Smooth muscle cell of the coronary artery (primary cell): ENCODE measurements around the gene NDUFC1. TPM values are rescaled to one million over a fixed set of nuclear protein-coding genes. Genes with fewer than 3 reads are reported as not detected.

Experiments
- total RNA-seq: library from RNA; depleted of rRNA; stranded (reverse); fragments of >200 nt; gene quantifications from 2 replicates; pipeline ENCODE4 v1.2.3, GENCODE V29; 2014; ENCODE audit warnings: low replicate concordance

NDUFC1 gene
- 31.2 and 77.0 TPM in 2 replicates for total RNA-seq

GRCh38 chr4:139301821-139302611, at the start of gene NDUFC1:
Gene NDUFC1, minus strand, starts transcription at chr4:139302477. Its CDS starts 6,679 bp downstream, at chr4:139295798.

GRCh38 chr4:139301113-139301820, 1.0 kb downstream of the NDUFC1 start, which contains the start of gene NAA15:
Gene NAA15, plus strand, starts transcription at chr4:139301505. Its CDS starts 273 bp downstream, at chr4:139301778.

GRCh38 chr4:139279760-139280620, 22.3 kb downstream of the NDUFC1 start, which contains the start of gene MGARP:
Gene MGARP, minus strand, starts transcription at chr4:139280225. Its CDS starts 67 bp downstream, at chr4:139280158.

Other genes starting within 250 kb of the NDUFC1 start
- 32.8 and 50.5 TPM in 2 replicates for gene ELF2, start 125.3 kb downstream of the NDUFC1 start, total RNA-seq
- gene MGARP, start 22.3 kb downstream of the NDUFC1 start, total RNA-seq, result 4.9 and 90.6 TPM in 2 replicates
- 14.2 and 21.9 TPM in 2 replicates for gene NAA15, start 972 bp downstream of the NDUFC1 start, total RNA-seq
- gene RAB33B, start 151.6 kb upstream of the NDUFC1 start, total RNA-seq, result 11.7 and 14.7 TPM in 2 replicates